HG03521 (cell line): ENCODE data around the gene MSTN.
A peak's percentile ranks its signal among the peaks of the same experiment; 100 is the strongest.

Experiments used
- ATAC-seq: cut with Tn5 transposase; IDR thresholded peaks from one replicate; pipeline ENCODE4 v1.9.1; 2021; ENCODE audit warnings: mild to moderate bottlenecking, moderate library complexity; ENCODE audit not compliant: unreplicated experiment

Gene MSTN

DNA sequence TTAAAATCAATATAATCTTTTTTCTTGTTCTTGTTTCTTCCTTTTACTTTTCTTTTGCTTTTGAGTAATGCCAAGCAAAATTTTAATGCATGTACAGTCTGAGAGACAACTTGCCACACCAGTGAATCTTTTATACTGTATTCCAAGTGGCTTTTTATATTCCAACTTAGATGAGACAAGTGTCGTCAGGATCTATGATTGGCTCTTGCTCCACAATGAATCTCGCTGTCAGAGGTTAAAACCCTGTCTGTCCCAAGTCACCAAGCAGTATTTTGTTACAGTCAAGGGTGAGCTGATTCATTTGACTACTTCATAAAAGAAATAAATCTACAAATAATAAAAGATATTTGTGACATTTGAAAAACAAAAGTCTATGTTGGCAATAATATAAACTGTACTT lies at the start of gene MSTN:
TSS of gene MSTN (minus strand) at position 129 of the 400 bp plus-strand sequence. CDS start 133 bp downstream, outside the sequence.
- no peak for ATAC-seq

DNA sequence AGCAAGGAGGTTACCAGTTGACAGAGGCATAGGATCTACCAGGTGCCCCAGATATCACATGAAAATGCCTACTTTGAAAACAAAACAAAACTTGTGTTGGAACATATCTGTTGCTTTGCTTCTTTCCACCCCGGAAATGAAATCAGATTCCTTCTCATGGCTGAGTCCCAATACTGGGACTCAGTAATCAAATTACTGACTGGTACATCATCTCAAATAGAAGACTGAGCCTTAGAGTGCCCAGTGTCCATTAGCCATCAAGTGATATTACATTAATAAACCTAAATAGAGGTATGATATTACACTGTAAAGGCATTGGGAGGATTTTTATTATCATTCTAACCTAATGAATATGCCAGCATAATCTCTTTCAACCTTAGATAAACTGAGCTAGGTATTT lies 48.6 kb upstream of the MSTN start:
- ATAC-seq, result no peak

DNA sequence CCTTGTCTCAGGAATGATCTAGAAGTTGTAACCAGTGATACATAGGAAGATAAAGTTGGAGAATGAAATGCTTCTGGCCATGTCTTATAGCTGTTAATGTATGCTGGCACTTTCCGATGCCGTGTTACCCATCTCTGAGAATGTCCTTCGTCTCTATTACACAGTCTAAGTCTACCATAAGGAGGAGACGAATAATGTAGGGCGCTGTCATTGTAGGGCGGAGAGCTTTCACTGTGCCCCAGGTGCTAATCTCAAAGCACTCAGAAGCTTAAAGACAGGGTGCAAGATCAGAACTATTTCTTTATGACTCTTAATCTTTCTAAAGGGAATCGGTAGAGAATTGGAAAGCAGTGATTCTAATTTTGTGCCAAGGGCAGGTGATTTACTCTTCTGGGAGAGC lies 48.2 kb upstream of the MSTN start:
- no peak for ATAC-seq

DNA sequence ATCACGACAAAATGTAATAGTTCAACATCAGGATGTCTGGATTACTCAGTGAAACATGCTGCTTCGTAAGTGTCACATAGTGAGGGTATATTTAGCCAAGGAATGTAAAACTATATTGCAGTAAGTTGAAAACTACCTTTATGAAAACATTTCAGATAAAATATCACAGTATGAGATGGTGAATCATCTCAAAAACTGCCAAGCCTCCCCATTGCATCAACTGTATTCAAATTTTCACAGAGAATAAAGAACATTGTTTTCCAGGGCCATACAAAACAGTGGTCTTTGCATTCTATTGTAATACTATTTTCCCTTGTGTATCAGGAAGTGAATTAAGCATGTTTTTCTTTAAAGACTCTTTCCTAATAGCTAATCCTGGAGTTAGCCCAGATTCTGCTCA lies 47.6 kb upstream of the MSTN start:
- no peak for ATAC-seq

DNA sequence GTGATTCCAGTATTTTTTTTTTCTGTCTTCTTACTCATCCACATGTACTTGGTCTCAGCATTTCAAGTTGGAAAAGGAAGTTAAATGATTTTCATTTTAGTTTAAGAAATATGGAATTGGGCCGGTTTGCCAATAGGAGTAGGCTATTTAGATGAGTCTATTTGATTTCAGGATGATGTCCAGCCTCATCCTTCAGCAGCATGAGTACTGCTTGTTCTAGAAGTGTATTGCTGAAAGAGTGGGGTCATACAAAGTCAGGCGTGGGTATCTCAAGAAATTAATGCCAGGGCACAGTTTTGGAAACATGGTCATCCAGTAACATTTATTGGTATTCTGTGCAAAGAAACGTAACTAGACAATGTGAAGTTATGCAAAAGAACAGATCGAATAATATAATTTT lies 44.9 kb upstream of the MSTN start:
- no peak for ATAC-seq

DNA sequence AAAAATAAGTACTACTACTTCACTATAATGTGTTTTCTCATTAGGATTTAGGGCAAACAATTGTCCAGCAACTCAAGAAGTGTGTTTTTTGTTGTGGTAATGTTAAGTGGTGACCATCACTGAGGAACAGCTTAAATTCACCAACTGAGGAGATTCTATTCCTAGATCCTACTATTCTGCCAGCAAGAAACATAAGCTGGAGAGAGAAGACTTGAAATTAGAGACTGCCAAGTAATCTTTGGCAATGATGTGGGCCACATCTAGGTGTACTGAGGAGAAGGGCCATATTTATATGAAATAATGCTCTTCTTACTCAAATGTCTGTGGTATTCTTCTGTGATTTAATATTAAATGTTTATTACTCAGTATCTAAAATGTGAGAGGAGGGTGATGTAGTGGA lies 44.3 kb upstream of the MSTN start:
- ATAC-seq, result no peak

DNA sequence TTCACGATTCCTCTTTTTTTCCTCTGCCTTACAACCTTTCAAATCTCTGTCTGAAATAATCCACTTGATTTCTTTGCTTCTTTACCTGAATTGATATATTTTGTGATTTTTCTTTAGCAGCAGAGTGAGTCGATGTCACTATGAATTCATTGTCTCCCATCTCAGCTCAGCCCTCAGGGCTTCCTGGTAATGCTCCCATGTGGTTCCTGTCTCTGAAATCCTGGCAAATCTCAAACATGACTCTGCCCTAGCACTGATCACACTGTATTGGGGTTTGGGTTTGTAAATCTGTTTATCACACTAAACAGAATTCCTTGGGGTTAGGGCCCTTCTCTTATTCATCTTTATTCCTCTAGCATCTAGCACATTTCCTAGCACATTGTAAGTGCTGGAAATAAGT lies 43.0 kb upstream of the MSTN start:
- no peak for ATAC-seq

DNA sequence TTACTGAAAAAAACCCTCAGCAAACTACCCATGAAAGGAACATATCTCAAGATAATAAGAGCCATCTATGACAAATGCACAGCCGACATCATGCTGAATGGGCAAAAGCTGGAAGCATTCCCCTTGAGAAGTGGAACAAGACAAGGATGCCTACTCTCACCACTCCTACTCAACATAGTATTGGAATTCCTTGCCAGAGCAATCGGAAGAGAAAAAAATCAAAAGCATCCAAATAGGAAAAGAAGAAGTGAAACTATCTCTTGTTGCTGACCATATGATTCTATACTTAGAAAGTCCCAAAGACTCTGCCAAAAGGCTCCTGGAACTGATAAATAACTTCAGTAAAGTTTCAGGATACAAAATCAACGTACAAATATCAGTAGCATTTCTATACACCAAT lies 40.6 kb upstream of the MSTN start:
- no peak for ATAC-seq

DNA sequence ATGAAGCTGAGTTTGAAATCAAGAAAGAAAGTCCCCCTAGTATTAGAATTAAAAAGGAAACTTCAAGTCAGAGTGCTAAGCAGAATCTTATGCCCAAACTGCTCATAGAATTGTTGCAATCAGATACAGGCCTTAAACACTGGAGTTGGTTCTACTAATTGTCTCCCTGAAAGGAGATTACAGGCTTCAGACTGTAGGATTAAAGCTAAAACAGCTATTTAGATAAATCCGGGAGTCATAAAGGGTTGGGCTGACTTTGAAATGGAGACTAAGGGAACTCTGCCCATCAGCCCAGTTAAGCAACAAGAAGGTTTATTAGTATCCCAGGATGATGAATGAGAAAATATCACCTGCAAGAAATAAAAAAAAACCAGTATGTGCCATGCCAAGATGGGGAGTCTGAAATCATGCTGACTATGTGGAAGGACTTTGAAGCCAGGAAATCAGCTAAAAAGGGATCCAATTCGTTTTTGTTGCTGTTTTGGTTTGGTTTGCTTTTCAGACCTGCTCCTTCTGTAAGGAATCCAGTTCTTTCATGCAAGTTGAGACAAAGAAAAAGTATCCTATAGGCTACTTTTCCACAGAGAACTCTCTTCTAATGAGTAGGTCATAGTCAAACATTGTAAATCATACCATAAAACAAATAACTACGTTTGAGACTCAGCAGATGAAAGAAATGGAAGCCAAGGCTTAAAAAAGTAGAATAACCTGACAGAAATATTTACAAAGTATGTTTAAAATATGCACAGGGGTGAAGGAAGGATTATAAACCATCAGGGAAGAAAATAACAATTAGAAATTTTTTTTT lies 37.6 kb upstream of the MSTN start:
- ATAC-seq, result no peak

DNA sequence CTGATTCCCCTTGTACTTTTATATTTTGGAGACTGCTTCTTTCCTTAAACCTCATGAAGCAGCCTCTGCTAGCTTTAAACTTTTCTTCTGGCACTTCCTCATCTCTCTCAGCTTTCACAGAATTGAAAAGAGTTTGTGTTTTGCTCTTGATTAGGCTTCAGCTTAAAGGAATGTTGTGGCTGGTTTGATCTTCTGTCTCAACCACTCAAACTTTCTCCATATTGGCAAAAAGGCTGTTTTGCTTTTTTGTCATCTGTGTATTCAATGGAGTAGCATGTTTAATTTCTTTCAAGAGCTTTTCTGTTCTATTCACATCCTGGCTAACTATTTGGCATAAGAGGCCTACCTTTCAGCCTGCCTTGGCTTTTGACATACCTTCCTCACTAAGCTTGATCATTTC lies 36.3 kb upstream of the MSTN start:
- no peak for ATAC-seq

DNA sequence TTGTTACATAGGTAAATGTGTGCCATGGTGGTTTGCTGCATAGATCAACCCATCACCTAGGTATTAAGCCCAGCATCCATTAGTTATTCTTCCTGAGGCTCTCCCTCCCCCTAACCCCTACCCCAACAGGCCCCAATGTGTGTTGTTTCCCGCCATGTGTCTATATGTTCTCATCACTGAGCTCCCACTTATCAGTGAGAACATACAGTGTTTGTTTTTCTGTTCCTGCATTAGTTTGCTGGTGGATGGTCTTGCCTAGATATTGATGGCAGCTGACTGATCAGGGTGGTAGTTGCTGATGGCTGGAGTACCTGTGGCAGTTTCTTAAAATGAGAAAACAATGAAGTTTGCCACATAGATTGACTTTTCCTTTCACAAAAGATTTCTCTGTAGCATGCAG lies 34.6 kb upstream of the MSTN start:
- no peak for ATAC-seq

DNA sequence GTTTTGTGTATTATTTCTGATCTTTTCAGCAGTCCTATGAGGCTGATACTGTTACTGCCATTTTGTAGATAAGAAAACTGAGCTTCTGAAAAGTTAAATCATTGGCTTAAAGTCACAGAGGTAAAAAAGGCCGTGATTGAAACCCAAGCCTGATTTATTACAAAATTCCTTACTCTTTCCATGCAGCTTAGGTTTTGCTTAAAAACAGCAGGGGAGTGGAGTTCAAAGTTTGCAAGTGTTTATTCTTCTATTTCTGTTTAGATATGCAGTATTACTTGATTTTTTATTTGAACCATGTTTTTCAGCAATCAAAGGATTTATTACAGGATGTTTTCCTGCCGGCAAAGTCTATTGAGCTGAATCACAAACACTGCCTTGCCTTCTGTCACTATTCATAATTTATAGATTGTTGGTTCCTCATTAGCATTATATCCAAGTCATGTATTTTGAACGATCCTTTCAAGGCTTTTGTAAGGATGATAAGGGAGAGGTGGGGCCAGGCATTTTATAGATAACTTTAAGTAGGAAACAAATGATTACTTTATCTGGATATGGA lies 31.9 kb upstream of the MSTN start:
- no peak for ATAC-seq

DNA sequence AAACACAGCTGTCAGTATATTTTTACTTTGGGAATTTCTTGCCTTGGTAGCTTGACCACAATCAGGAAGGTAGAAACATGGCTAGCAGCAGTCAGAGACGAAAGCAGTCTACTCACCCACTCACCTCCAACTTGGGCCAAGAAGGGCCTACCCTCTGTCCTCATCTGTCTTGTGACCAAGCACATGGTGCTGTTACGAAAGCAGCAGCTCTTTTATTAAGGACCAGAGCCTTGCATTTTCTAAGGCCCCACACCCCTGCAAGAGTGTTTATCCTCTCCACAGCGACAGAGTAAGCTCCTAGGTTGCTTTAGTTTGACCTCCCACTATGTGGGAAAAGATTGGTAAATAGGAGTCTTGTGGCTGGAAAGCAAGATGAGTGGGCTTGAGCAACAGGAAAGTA lies 31.3 kb upstream of the MSTN start:
- ATAC-seq, result no peak

DNA sequence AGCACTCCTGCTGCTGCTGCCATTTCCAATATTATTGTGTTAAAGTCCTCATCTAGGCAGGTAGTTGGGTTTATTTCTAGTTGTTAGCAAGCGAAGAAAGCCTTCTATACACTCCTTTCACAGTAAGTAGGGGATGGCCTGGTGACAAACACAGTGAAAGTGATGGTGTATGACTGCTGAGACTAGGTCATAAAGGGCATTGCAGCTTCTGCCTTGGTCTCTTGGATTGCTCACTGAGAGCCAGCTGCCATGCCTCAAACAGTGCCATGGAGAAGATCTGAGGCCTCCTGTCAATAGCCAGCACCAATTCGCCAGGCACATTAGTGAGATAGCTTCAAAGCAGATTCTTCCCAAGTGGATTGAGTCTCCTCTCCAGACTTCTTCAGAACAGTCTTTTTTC lies 27.6 kb upstream of the MSTN start:
- no peak for ATAC-seq

DNA sequence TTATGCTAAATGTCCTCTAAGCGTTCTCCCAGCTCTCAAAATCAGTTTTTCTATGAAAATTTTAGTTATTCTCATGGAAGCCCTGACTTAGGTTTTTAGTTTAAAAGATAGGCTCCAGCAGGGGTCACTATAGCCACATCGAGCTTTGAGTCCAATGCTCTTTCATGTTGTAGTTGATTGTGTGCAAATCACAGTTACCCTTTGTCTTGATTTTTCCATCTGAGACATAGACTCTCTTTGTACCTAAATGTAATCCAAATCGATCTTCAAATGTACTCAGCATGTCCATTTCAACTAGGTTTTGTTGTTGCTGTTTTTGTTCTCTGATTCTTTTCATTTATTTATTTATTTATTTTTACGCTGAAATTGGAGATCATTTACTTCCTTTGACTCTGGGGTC lies 26.4 kb upstream of the MSTN start:
- no peak for ATAC-seq

DNA sequence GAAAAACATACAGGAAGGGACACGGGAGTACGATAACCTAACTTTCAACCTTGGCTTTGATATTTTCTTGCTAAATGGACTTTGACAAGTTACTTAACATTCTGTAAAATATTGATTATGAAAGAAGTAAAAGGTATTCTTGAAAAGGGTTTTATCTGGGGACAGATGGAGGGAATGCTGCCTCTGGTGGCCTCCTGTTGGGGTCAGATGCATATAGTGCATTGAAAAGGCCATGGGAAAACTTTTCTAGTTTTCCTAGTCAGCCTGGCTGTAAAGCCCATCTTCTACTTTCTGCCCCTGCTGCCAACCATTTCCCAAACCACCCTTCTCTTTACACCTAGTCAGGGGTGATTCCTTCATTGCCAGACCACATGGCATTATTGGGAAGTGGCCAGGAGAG lies 22.2 kb upstream of the MSTN start:
- ATAC-seq, result no peak

DNA sequence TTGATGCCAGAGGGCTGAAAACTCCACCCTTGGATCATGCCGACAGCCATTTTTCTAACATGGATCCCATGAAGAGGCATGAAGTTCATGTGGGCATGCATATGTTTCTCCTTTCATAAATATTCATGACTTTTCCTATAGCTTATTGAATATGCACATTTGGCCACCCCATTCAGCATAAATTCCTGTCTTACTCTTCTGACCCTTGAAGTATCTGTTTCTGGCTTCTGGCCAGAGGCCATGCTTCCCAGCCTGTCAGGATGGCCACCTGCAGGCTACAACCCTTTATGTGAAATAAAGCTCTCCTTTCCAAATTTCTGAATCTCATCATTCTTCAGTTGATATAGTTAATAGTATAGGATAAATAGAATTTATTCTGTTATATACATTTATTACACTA lies 19.6 kb upstream of the MSTN start:
- no peak for ATAC-seq

DNA sequence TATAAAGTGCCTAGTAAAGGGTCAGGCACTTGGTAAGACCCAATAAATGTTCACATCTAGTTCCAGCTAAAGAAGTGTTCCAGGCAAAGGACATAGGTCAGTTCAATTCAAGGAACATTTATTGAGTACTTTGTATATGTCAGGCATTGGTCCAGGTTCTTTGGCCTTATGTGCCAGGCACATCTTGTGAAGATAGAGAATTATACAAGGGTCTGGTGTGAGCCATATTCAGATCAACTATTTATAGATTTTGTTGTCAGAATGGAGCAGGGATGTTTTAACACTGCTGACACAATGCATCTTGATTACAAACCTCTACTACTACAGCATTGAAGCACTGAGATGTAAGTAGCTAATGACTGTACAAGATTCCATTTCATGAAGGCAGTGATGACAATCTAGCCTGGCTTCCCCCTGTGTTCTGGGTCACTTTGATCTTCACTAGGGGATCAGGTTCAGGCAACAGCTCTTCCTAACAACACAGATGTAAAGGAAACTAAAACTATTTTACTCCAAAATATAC lies 18.1 kb upstream of the MSTN start:
- ATAC-seq, result no peak

DNA sequence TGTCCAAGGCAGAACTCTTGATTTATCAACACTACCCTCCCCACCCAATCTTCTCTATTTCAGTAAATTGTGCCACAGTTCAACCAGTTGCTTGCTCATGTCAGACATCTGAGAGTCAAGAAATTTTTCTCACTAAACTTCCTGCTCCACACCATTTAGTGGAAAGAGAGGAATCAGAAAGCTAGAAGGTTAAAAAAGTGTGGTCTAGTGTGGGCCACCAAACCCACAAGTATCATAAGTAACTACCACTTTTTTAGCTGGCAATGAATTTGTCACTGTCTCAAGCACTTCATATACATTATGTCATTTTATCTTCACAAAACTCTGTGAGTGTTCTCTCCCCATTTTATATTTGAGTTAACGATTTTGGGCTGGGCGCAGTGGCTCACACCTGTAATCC lies 16.6 kb upstream of the MSTN start:
- no peak for ATAC-seq

DNA sequence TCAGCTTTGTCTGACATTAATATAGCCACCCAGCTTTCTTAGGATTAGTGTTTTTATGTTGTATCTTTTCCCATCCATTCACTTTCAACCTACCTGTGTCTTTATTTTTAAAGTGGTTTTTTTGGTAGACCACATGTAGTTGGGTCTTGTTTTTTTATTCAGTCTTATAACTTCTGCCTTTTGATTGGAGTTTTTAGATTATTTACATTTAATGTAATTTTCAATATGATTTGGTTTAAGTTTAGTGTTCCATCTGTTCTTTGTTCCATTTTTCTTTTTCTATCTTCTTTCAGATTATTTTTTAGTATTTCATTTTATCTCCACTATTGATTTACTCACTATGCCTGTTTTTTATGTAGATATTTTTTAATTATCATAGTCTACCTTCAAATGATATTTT lies 13.1 kb upstream of the MSTN start:
- ATAC-seq, result no peak

DNA sequence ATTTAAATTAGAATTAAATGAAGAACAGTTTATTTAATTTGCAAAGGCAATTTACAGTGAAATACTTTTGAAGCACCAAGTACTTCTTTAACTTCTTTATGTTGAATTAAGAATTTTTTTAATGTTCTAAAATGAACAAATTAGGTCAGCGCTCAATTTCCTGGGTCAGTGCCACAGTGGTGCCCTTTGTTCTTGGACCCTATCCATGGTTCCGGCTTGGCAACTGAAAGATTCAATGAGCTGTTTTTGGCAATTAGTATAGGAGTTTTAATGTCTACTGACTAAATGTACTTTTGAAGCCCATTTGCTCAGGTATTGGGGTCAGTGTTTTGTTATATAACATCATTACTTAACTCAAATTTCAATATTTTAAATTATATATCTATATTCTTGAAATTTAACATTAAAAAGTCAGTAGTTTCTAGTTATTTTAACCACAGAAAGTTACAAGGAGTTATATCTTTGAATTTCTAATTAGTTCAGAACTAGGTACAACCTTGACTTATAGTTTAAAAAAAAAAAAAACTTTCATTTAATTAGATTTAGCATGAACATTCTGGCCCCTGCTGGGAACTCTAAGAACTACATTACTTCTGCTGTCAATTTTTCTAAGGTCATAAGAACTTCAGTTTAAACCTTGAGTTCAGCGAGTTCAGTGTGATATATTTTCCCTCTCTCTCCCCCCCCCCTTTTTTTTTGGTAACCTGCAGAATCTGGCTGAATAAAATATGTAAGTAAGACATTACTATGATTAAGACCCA lies 7.6 kb upstream of the MSTN start:
- ATAC-seq, result peak; percentile 48

DNA sequence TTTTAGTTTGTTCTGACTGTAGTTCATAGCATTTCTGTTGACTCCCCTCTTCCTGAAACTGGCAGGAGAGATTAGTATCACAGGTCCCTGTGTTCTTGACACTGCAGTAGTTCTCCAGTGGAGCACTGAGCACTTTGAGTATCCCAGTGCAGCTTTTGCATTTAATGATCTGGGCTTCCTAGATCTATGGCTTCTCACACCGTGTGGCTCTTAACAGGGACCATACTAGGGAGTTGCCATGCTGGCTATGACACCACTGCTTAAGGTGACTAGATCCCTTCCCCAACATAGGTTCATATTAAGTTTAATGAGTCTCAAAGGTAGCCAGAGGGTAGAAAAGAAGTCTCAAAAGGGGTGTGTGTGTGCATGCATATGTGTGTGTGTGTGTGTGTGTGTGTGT lies 6.2 kb upstream of the MSTN start:
- no peak for ATAC-seq
